ENCODE measurements around the gene HMCES.

HMCES gene

DNA sequence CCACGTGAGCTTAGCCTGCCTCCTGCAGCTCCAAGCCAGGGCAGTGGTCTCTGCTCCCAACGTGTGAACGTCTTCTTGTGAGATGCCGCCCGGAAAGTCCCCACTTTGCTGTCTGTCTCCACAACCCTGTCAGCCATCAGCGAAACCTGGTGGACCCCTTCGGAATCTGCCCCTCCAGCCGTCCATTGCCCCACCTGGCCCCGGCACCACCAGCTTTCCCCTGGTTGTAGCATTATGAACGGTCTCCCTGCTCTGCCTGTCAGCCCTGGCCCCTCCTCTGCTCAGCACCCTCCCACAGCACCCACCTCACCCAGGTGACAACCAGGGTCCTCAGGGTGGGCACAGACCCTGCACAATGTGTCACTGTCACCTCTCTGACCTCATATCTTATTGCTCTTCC is 71.1 kb downstream of the HMCES start:
- DNase-seq, result no peak

DNA sequence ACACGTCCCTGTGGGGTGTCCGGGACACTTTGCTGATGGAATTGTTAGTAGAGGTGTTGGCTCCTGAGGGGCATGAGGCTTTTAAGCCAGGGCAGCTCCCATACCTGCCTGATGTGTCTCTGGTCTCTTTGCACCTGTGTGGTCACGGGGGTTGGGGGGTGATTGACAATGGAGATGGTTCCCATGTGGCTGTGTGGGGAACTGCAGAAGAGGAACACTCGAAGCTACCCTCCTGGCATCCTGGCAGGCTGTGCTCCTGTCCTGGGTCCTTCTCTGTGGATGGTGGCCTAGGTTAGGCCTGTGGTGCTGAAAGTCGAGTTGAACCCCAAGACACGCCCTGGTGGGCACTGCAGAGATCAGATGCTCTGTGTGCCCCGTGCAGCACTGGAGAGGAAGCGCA is 73.4 kb downstream of the HMCES start:
- no peak for DNase-seq

DNA sequence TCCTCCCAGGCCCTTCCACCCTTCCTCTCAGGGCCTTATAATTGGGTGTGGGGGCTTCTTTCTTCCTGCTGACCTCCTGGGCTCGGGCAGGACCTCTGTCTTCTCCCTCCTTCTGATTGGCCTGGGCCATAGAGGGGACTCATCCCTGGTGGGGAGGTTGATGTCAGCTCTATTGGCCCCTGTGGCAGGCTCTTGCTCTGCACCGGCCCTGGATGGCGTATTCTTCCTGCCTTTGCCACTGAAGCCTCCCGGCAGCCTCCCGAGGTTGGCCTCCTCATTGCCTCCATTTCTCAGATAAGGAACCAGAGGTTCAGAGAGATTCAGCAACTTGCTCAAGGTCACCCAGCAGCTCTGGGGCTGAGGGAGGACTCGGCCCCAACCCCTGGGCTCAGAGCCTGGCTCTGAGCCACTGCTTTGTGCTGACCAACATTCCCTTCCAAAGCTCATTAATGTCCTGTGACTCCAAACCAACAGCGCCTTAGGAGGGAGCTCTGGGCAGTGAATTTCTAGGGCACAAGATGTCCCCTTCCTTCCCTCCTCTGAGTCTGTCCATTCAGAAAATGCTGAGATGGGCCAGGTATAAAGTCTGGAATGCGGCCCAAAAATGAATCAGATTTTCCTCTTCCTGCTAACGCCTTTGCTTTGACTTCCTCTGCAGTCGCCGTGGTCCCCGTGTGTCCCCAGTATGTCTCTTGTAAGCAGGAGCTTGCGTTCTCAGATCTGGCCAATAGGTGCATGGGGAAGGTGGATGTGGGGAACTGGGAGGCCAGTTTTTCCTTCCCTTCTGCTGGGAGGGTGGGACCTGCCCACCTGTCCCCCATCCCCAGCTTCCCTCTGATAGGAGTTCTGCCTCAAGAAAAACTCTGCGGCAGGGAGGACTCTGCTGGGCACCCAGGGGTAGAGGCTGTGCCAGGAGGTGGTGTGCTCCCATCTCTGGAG is 74.2 kb downstream of the HMCES start:
- no peak for DNase-seq

DNA sequence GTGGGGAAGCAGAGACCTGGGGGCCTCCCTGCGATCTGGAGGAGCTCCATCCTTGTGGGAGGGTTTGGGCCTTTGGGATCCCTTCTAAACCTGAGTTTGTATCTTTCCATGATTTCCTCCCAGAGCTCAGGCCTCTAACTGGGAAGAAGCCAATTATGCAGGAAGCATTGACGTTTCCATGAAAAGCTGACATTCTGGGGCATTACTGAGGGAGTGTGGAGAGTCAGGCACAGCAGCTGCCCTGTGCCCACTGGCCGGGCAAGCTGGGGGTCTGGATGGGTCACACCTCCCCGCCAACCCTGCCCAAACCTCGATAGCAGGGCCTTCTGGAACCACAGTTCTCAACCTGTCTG is 74.9 kb downstream of the HMCES start:
- no peak for DNase-seq
